ENCODE data around the gene UNG.

DNA sequence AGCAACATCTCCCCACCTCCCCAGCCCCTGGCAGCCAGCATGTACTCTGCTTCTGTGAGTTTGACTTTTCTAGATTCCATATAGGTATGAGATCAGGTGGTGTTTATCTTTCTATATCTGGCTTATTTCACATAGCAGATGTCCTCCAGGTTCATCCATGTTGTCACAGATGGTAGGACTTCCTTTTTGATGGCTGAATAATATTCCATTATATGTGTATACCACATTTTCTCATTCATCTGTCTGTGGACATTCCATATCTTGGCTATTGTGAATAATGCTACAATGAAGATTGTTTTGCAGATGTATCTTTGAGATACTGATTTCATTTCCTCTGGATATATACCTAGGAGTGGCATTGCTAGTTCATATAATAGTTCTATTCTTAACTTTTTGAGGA lies 22.5 kb upstream of the UNG start:
- TF ChIP-seq, protein P1, sequence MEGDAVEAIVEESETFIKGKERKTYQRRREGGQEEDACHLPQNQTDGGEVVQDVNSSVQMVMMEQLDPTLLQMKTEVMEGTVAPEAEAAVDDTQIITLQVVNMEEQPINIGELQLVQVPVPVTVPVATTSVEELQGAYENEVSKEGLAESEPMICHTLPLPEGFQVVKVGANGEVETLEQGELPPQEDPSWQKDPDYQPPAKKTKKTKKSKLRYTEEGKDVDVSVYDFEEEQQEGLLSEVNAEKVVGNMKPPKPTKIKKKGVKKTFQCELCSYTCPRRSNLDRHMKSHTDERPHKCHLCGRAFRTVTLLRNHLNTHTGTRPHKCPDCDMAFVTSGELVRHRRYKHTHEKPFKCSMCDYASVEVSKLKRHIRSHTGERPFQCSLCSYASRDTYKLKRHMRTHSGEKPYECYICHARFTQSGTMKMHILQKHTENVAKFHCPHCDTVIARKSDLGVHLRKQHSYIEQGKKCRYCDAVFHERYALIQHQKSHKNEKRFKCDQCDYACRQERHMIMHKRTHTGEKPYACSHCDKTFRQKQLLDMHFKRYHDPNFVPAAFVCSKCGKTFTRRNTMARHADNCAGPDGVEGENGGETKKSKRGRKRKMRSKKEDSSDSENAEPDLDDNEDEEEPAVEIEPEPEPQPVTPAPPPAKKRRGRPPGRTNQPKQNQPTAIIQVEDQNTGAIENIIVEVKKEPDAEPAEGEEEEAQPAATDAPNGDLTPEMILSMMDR (IDR thresholded peaks at IDR 0.05) = no peak
- no peak for TF ChIP-seq POLR2A (IDR thresholded peaks at IDR 0.05)
